ENCODE data around the gene FOXN3. TPM values are rescaled to one million over a fixed set of nuclear protein-coding genes. Genes with fewer than 3 reads are reported as not detected.

Gene FOXN3
- total and polyA plus RNA-seq, 10 of the 15 experiments (the other 5 are each of a cell fraction or from before 2014, with no cell fraction given): 4.5 to 68.9 (median 29.7) TPM

- Histone ChIP-seq H3K27me3 (replicated peaks in 1 of 2; ENCODE audit: control insufficient read depth in 2 of 2, insufficient read depth in 2 of 2, low read length in 1 of 2) (no peaks in the 10 kb centered on the region), H3K36me3 (ENCODE audit: control insufficient read depth in 2 of 2, insufficient read depth in 2 of 2, low read length in 1 of 2) (peaks cover 0 to 5% of the 10 kb centered on the region in 2 experiments; a peak in 2 of 4 replicates), H4K20me1 (ENCODE audit: control insufficient read depth, insufficient read depth) (no peaks in the 10 kb centered on the region), H3K9ac (ENCODE audit: control insufficient read depth, insufficient read depth, low read length) (no peak overlapping the region), H3K4me2 (ENCODE audit: control insufficient read depth, insufficient read depth) (no peak overlapping the region), H3K4me1 (ENCODE audit: control insufficient read depth, insufficient read depth, low read length) (peaks cover 6% of the 10 kb centered on the region; the same call in 1 of the 2 replicates), H3K79me2 (ENCODE audit: control insufficient read depth, insufficient read depth, low read length) (no peaks in the 10 kb centered on the region; the same call in none of the 2 replicates), H2AFZ (ENCODE audit: control insufficient read depth, low read depth, low read length) (no peak overlapping the region), H3K4me3 (no peak overlapping the region), H3K9me3 (replicated peaks; ENCODE audit: control insufficient read depth, insufficient read depth, low read length) (no peaks in the 10 kb centered on the region), H3K27ac (ENCODE audit: control insufficient read depth, insufficient read depth) (no peak overlapping the region)
- CTCF ChIA-PET: interaction anchor here (0.6 kb wide), 1 partner anchor 430 kb away, joined by 3 read pairs; no protein-coding TSS in a partner anchor
- WGBS (ENCODE audit: insufficient coverage, insufficient replicate concordance, low lambda C conversion rate, missing lambda C conversion rate): 97% methylated on average over 6 of the region's 6 CpGs
- POLR2A ChIA-PET: no interaction called here
- intact Hi-C loops (cut with micrococcal nuclease; ENCODE audit: unreplicated experiment) (no loop called here), in situ Hi-C loops (cut with MboI) (no loop called here)
- SMC1A ChIA-PET (ENCODE audit: uncharacterized antibody, unreplicated experiment): no interaction called here
- RAD21 ChIA-PET (ENCODE audit: unreplicated experiment): no interaction called here
- no peak for ATAC-seq
- BruUV-seq (replicated peaks): no TSS peak
- FAIRE-seq: no peak
- no peak for DNase-seq (ENCODE audit: low read depth, low spot score)
- TF ChIP-seq HSF1 (IDR thresholded peaks at IDR 0.05; ENCODE audit: low read depth, low read length) (no peak), CBX5 (IDR thresholded peaks at IDR 0.05; ENCODE audit: low read depth) (no peak), ATF7 (IDR thresholded peaks at IDR 0.05; ENCODE audit: low read depth) (no peak), CTCF (IDR thresholded peaks at IDR 0.05 in 2 of 3, conservative IDR thresholded peaks at IDR 0.05 in 1 of 3; ENCODE audit: control insufficient read depth in 2 of 3, extremely low read depth in 1 of 3, insufficient read depth in 1 of 3, low read depth in 3 of 3, low read length in 3 of 3) (no peak), IRF4 (IDR thresholded peaks at IDR 0.05; ENCODE audit: low read depth, low read length) (no peak), BCL11A (IDR thresholded peaks at IDR 0.05; ENCODE audit: low read depth, low read length) (no peak), TBL1XR1 (IDR thresholded peaks at IDR 0.05; ENCODE audit: low read depth, low read length) (no peak), TCF3 (IDR thresholded peaks at IDR 0.05; ENCODE audit: borderline replicate concordance, insufficient read depth, low read depth, low read length) (no peak), BACH1 (IDR thresholded peaks at IDR 0.05; ENCODE audit: borderline replicate concordance) (no peak), BCL3 (IDR thresholded peaks at IDR 0.05; ENCODE audit: borderline replicate concordance, insufficient read depth, low read depth, low read length, poor library complexity, severe bottlenecking) (no peak), E4F1 (IDR thresholded peaks at IDR 0.05; ENCODE audit: borderline replicate concordance, partially characterized antibody) (no peak), ZSCAN29 (IDR thresholded peaks at IDR 0.05) (no peak), KLF5 (IDR thresholded peaks at IDR 0.05; ENCODE audit: partially characterized antibody) (no peak), NBN (IDR thresholded peaks at IDR 0.05) (no peak), SPI1 (IDR thresholded peaks at IDR 0.05; ENCODE audit: borderline replicate concordance, insufficient read depth, low read depth, low read length) (no peak), TARDBP (IDR thresholded peaks at IDR 0.05; ENCODE audit: borderline replicate concordance) (no peak)
These were observed 123.6 kb downstream of the FOXN3 start for GRCh38 chr14:89293314-89293916.
